ENCODE results near the gene LGALS3BP.

DNA sequence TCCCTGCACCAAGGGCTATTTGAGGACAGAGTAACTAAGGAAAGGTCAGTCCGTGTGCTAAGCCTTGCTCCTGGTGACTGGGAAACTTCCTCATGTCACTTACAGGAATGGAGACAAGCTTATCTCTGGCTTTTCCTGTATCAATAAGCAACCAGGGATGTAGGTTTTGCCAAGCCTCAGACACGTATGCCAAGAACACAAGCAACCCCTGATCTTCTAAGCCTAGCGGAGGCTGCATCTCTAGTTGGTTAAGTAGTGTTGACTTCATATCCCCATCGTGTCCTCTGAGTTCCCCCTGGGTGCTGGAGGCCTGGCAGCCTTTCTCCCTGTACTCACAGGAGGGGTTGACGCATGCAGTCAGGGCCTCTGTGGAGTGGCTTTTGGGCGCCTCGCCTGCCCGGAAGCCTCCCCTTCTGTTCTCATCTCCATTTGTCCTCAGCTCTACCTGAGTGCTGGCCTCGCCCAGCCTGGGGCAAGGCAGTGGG, 42.8 kb upstream of the LGALS3BP start:
- TF ChIP-seq, protein P1, sequence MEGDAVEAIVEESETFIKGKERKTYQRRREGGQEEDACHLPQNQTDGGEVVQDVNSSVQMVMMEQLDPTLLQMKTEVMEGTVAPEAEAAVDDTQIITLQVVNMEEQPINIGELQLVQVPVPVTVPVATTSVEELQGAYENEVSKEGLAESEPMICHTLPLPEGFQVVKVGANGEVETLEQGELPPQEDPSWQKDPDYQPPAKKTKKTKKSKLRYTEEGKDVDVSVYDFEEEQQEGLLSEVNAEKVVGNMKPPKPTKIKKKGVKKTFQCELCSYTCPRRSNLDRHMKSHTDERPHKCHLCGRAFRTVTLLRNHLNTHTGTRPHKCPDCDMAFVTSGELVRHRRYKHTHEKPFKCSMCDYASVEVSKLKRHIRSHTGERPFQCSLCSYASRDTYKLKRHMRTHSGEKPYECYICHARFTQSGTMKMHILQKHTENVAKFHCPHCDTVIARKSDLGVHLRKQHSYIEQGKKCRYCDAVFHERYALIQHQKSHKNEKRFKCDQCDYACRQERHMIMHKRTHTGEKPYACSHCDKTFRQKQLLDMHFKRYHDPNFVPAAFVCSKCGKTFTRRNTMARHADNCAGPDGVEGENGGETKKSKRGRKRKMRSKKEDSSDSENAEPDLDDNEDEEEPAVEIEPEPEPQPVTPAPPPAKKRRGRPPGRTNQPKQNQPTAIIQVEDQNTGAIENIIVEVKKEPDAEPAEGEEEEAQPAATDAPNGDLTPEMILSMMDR (IDR thresholded peaks at IDR 0.05) = no peak
- no peak for TF ChIP-seq POLR2A (IDR thresholded peaks at IDR 0.05)

Data from Peyer's patch (tissue), 4 donors.